SU-DHL-6 (cell line): Measurements from ENCODE around the gene ACOT8.

ENCODE experiments used
- H2AFZ ChIP-seq: fragments of 200-600 bp; sonication (generic); 2 replicates; pipeline ENCODE4 v1.6.1; 2014; ENCODE audit warnings: low read depth, mild to moderate bottlenecking, moderate library complexity, mixed read lengths, antibody characterized with exemption, low read length; ENCODE audit not compliant: severe bottlenecking
- H3F3A ChIP-seq: fragments of 200-600 bp; shearing (Covaris generic); 2 replicates; pipeline ENCODE4 v1.6.0; 2016; ENCODE audit warnings: antibody characterized with exemption, mild to moderate bottlenecking; ENCODE audit not compliant: insufficient read depth
- H3K27ac ChIP-seq: fragments of 200-600 bp; sonication (generic); 2 replicates; pipeline ENCODE4 v1.5.1; 2016; ENCODE audit warnings: low read depth, mild to moderate bottlenecking, low read length, moderate library complexity, mixed read lengths
- H3K27me3 ChIP-seq: fragments of 200-600 bp; sonication (generic), shearing (Covaris generic); 2 replicates; pipeline ENCODE4 v1.6.0; 2014; ENCODE audit warnings: mild to moderate bottlenecking, low read length
- H3K36me3 ChIP-seq: fragments of 200-600 bp; sonication (generic); 2 replicates; pipeline ENCODE4 v1.6.1; 2014; ENCODE audit warnings: mild to moderate bottlenecking, low read length, mixed read lengths
- H3K4me2 ChIP-seq: fragments of 300-600, 200-600 bp; shearing (Covaris generic), sonication (generic); 2 replicates; pipeline ENCODE4 v1.6.0; 2014; ENCODE audit warnings: low read length, low read depth, mild to moderate bottlenecking; ENCODE audit not compliant: poor library complexity, severe bottlenecking
- H3K4me3 ChIP-seq: fragments of 200-600 bp; sonication (generic); 2 replicates; pipeline ENCODE4 v1.5.1; 2014; ENCODE audit warnings: antibody characterized with exemption, low read length, mild to moderate bottlenecking, mixed read lengths; ENCODE audit not compliant: insufficient read depth, poor library complexity, severe bottlenecking
- H3K79me2 ChIP-seq: fragments of 200-600 bp; sonication (generic); 2 replicates; pipeline ENCODE4 v1.6.1; 2014; ENCODE audit warnings: mild to moderate bottlenecking, low read length, moderate library complexity; ENCODE audit not compliant: insufficient read depth
- H3K9ac ChIP-seq: fragments of 200-600 bp; sonication (generic); 2 replicates; pipeline ENCODE4 v1.7.0; 2014; ENCODE audit warnings: mild to moderate bottlenecking, low read length
- H3K9me2 ChIP-seq: fragments of 200-600 bp; sonication (generic); replicated peaks from 2 replicates; pipeline ENCODE4 v1.6.1; 2014; ENCODE audit warnings: low read length; ENCODE audit not compliant: insufficient read depth
- H3K9me3 ChIP-seq: fragments of 200-600 bp; sonication (generic); 2 replicates; pipeline ENCODE4 v1.6.1; 2014; ENCODE audit warnings: low read length, mixed read lengths; ENCODE audit not compliant: insufficient read depth
- H4K20me1 ChIP-seq: fragments of 200-600 bp; sonication (generic); 2 replicates; pipeline ENCODE4 v1.6.1; 2014; ENCODE audit warnings: low read depth, mild to moderate bottlenecking, antibody characterized with exemption, low read length, moderate library complexity, mixed read lengths
- EZH2phosphoT487 ChIP-seq: fragments of 200-600 bp; sonication (generic), shearing (Covaris generic); conservative IDR thresholded peaks from 2 replicates; pipeline ENCODE4 v1.6.1; 2018; ENCODE audit warnings: mild to moderate bottlenecking, antibody characterized with exemption, low read length, moderate library complexity, mixed read lengths
- TF ChIP-seq, protein P1 (sequence below): fragments of 200-600 bp; sonication (generic); IDR thresholded peaks from one replicate; pipeline ENCODE4 v1.5.1; 2017; ENCODE audit warnings: antibody characterized with exemption, mild to moderate bottlenecking, low read length, moderate library complexity; ENCODE audit not compliant: insufficient read depth, poor library complexity, severe bottlenecking

ACOT8 gene

DNA sequence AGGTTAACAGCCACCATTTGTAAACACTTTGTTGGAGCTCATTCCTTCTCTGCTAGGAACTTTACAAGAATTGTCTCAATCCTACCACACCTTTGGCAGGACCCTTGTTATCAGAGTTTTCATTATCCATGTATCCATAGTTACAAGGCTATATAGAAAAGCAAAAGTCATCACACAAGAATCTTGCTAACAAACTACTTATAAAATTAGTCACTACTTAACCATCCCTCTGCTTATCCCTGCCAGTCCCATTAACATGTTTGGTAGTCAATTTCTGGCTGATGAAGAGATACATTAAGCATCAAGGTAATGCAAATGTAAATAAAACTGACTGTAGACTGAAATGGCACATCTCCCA is 10.6 kb upstream of the ACOT8 start:
- H3K9me2 ChIP-seq = no peaks in the 10 kb centered on the region
- no peak overlapping the region for H3K4me3 ChIP-seq
- no peak overlapping the region for H3K4me2 ChIP-seq
- no peaks in the 10 kb centered on the region for H3K79me2 ChIP-seq
- TF ChIP-seq EZH2phosphoT487 = no peak
- TF ChIP-seq, protein P1, sequence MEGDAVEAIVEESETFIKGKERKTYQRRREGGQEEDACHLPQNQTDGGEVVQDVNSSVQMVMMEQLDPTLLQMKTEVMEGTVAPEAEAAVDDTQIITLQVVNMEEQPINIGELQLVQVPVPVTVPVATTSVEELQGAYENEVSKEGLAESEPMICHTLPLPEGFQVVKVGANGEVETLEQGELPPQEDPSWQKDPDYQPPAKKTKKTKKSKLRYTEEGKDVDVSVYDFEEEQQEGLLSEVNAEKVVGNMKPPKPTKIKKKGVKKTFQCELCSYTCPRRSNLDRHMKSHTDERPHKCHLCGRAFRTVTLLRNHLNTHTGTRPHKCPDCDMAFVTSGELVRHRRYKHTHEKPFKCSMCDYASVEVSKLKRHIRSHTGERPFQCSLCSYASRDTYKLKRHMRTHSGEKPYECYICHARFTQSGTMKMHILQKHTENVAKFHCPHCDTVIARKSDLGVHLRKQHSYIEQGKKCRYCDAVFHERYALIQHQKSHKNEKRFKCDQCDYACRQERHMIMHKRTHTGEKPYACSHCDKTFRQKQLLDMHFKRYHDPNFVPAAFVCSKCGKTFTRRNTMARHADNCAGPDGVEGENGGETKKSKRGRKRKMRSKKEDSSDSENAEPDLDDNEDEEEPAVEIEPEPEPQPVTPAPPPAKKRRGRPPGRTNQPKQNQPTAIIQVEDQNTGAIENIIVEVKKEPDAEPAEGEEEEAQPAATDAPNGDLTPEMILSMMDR = no peak
- no peaks in the 10 kb centered on the region for H3F3A ChIP-seq
- no peaks in the 10 kb centered on the region for H3K36me3 ChIP-seq
- no peak overlapping the region for H3K9ac ChIP-seq
- H3K9me3 ChIP-seq = no peaks in the 10 kb centered on the region
- no peaks in the 10 kb centered on the region for H3K27me3 ChIP-seq
- H4K20me1 ChIP-seq = no peaks in the 10 kb centered on the region
- H2AFZ ChIP-seq = no peak overlapping the region
- no peak overlapping the region for H3K27ac ChIP-seq

DNA sequence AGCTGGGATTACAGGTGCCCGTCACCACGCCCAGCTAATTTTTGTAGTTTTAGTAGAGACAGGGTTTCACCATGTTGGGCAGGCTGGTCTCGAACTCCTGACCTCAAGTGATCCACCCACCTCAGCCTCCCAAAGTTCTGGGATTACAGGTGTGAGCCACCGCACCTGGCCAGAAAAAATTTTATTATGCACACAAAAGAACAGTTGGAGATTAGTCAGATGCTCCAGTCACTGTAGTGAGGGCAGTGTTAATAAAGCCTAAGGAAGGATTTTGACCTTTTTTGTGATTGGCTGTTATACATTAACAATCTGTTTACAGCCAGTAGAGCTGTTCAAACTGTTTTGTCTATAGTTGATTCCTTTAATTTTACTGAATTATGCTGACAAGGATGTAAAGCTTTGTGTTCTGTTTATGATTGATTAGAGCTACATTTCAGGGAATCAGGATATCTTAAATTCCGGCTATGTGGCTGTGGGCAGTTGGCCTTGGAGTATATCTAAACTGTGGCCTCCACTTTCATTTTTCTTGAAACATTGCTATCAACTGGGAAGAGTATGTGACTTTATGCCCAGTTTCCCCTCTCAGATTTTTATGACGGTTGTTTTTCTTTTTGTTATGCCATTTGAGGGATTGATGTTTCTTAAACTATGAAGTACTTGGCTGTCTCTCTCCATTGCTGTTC is 10.1 kb upstream of the ACOT8 start:
- no peaks in the 10 kb centered on the region for H3F3A ChIP-seq
- no peak overlapping the region for H2AFZ ChIP-seq
- no peaks in the 10 kb centered on the region for H3K27me3 ChIP-seq
- TF ChIP-seq, protein P1 = no peak
- TF ChIP-seq EZH2phosphoT487 = no peak
- no peak overlapping the region for H3K4me3 ChIP-seq
- no peaks in the 10 kb centered on the region for H3K9me3 ChIP-seq
- H4K20me1 ChIP-seq = no peaks in the 10 kb centered on the region
- no peaks in the 10 kb centered on the region for H3K9me2 ChIP-seq
- H3K79me2 ChIP-seq = no peaks in the 10 kb centered on the region
- no peak overlapping the region for H3K9ac ChIP-seq
- H3K4me2 ChIP-seq = no peak overlapping the region
- no peaks in the 10 kb centered on the region for H3K36me3 ChIP-seq
- no peak overlapping the region for H3K27ac ChIP-seq

DNA sequence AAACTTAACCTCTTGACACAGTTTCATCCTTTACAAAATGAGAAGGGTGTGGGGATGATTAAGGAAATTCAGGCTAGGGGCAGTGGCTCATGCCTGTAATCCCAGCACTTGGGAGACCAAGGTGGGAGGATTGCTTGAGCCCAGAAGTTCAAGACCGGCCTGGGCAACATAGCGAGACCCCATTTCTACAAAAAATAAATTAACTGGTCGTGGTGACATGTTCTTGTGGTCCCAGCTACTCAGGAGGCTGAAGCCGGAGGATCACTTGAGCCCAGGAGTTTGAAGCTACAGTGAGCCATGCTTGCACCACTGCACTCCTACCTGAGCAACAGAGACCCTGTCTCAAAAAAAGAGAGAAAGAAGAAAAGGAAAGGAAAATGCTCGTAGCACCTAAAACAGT is 9.3 kb upstream of the ACOT8 start:
- Histone ChIP-seq H3K27me3 (no peaks in the 10 kb centered on the region), H3K9ac (no peak overlapping the region), H3K9me3 (no peaks in the 10 kb centered on the region), H3F3A (no peaks in the 10 kb centered on the region), H3K4me3 (no peak overlapping the region), H3K9me2 (no peaks in the 10 kb centered on the region), H3K36me3 (no peaks in the 10 kb centered on the region), H4K20me1 (no peaks in the 10 kb centered on the region), H3K27ac (no peak overlapping the region), H3K4me2 (no peak overlapping the region), H3K79me2 (no peaks in the 10 kb centered on the region), H2AFZ (no peak overlapping the region)
- no peak for TF ChIP-seq EZH2phosphoT487
- TF ChIP-seq, protein P1 = no peak
